Heart left ventricle (tissue), 16 donors: ENCODE measurements around the gene CBFA2T3. TPM values are rescaled to one million over a fixed set of nuclear protein-coding genes. Genes with fewer than 3 reads are reported as not detected.

ENCODE experiments used
- ATAC-seq, 4 donors: fragments of 200-7000 bp; cut with Tn5 transposase; one replicate each; pipeline ENCODE4 v1.9.1; 2020 to 2022; ENCODE audit warnings: moderate library complexity in 4 of 4, mild to moderate bottlenecking in 3 of 4, moderate number of reproducible peaks in 1 of 4
- DNase-seq, 5 donors: peaks; one replicate each; pipeline ENCODE4 v3.0.0-alpha.2; 2020
- H3K27ac ChIP-seq, 12 donors: fragments of 200-600 bp; sonication (generic) in 4 of 12; one replicate each; pipeline versions ENCODE4 v1.5.0 to v1.8.0; 2016 to 2022; ENCODE audit warnings: mild to moderate bottlenecking in 2 of 12
- H3K27me3 ChIP-seq, 9 donors: fragments of 200-600 bp; sonication (generic) in 2 of 9; one replicate each; pipeline versions ENCODE4 v1.5.1 to v1.8.0; 2016 to 2022; ENCODE audit warnings: mild to moderate bottlenecking in 3 of 9
- H3K36me3 ChIP-seq, 9 donors: fragments of 200-600 bp; sonication (generic) in 2 of 9; one replicate each; pipeline versions ENCODE4 v1.5.0 to v1.8.0; 2018 to 2022; ENCODE audit warnings: mild to moderate bottlenecking in 2 of 9
- H3K4me1 ChIP-seq, 12 donors: fragments of 200-600 bp; sonication (generic) in 4 of 12; one replicate each; pipeline versions ENCODE4 v1.5.0 to v1.8.0; 2016 to 2022; ENCODE audit warnings: mild to moderate bottlenecking in 3 of 12
- H3K4me3 ChIP-seq, 12 donors: fragments of 200-600 bp; sonication (generic) in 4 of 12; one replicate each; pipeline versions ENCODE4 v1.5.0 to v1.8.0; 2017 to 2022; ENCODE audit warnings: mild to moderate bottlenecking in 9 of 12, moderate library complexity in 4 of 12
- H3K9me3 ChIP-seq, 12 donors: fragments of 200-600 bp; sonication (generic) in 4 of 12; one replicate each; pipeline versions ENCODE4 v1.5.0 to v1.8.0; 2016 to 2022; ENCODE audit warnings: mild to moderate bottlenecking in 1 of 12
- CTCF ChIP-seq, 12 donors: fragments of 200-600 bp; sonication (generic) in 4 of 12; IDR thresholded peaks; one replicate each; pipeline versions ENCODE4 v1.5.0 to v1.8.0; 2018 to 2022; ENCODE audit warnings: antibody characterized with exemption in 12 of 12, mild to moderate bottlenecking in 5 of 12
- POLR2A ChIP-seq, 2 donors: fragments of 450-650 bp; IDR thresholded peaks; one replicate each; pipeline ENCODE4 v1.6.1; 2017; ENCODE audit warnings: antibody characterized with exemption in 2 of 2, mild to moderate bottlenecking in 2 of 2, moderate library complexity in 2 of 2
- WGBS, 4 donors: extraction: QIAGEN DNeasy Blood & Tissue Kit in 2 of 4; methylation state at CpG; one replicate each; pipeline versions ENCODE4 v1.1.5 to v1.1.7; 2013 to 2018; 5-methylcytosine and 5-hydroxymethylcytosine counted together
- intact Hi-C, 10 donors: fragments of 100-400 bp; cut with DNase I; formaldehyde crosslinking; loops; one replicate each; pipeline versions ENCODE4 v1.11.1 to v1.14.2; 2022
- polyA plus RNA-seq, 2 donors: library from polyadenylated mRNA; stranded (reverse); fragments of 200-250 nt; gene quantifications; one replicate each; pipeline ENCODE4 v1.2.3, GENCODE V29; 2013
- total RNA-seq, 9 donors: library from RNA; depleted of rRNA in 2 of 9; stranded (reverse); fragments of >200 nt in 2 of 9; fragmentation: NEBNext Ultra II Directional in 3 of 9; extraction: Animal tissue kit (Norgen Biotek cat#: 25700) in 3 of 9; gene quantifications; one replicate each; pipeline versions ENCODE4 v1.1.0 to v1.2.4, GENCODE V29; 2016 to 2023
- donor health status: ischemic (EF 13 %, LVEDD 7.1; RV severe dilation, severe dysfunction).
- donor health status: healthy with polysubstance abuse.
- donor health status: DM: no; HTN: yes; CAD: no.
- donor health status: DM: no; HTN: no; CAD: no.
- donor health status: ischemic (EF 25% LVEDD 6.9; RV normal size, moderate dysfunction).
- donor health status: ischemic (EF 25% LVEDD 5.7; RV mildly dilated, moderate dysfunction).
- donor health status: healthy.
- donor health status: DM: yes; HTN: yes; CAD: no.
- donor health status: ischemic (EF 35%, LVEDD 5.7; RV mildly dilated, moderate dysfunction).
- donor health status: nonischemic (EF 11% LVEDD 7.7; RV severe dilation, severe dysfunction).
- donor health status: DM: yes; HTN: yes; CAD: no.
- donor health status: PGD.
- donor health status: ischemic (EF 29% LVEDD 5.4; RV normal size, mild dysfunction).
- donor health status: nonischemic (EF 23%, LVEDD 6.1; RV moderate dilation, normal function).

The CBFA2T3 gene
- total and polyA plus RNA-seq, 11 donors, result 5.0 to 12.0 (median 5.8) TPM

GRCh38 chr16:88886420-88886844 lies 90.6 kb downstream of the CBFA2T3 start:
- intact Hi-C loops, result loop anchor here in 7 of 10 donors (1.0 to 5.0 kb wide), 8 partner anchors 29 to 54 kb away; partner anchors contain the start of genes TRAPPC2L (in 2 of the 7) and GALNS (in 1 of the 7)
- Histone ChIP-seq H3K27me3 (peaks cover 0 to 4% (median 0%) of the 10 kb centered on the region in 9 donors), H3K27ac (peak overlapping the region; percentile 31 to 94 (median 74)), H3K4me3 (no peak overlapping the region), H3K4me1 (peaks cover 0 to 45% (median 28%) of the 10 kb centered on the region in 12 donors), H3K9me3 (no peaks in the 10 kb centered on the region), H3K36me3 (peaks cover 0 to 55% (median 23%) of the 10 kb centered on the region in 9 donors)
- ATAC-seq (peak in 3 of 4 donors; percentile 8 to 22 (median 12)), DNase-seq (no peak)
- no peak for TF ChIP-seq CTCF (IDR thresholded peaks at IDR 0.05)
- TF ChIP-seq POLR2A (IDR thresholded peaks at IDR 0.05), result no peak
- 67 to 81% (median 70%) methylated on average over 10 to 15 of the region's 15 CpGs for WGBS, 4 donors

GRCh38 chr16:88885693-88886280 lies 91.2 kb downstream of the CBFA2T3 start:
- Histone ChIP-seq H3K4me1 (peaks cover 0 to 51% (median 28%) of the 10 kb centered on the region in 12 donors), H3K4me3 (no peak overlapping the region), H3K27ac (peak overlapping the region in 11 of 12 donors; percentile 24 to 94 (median 73)), H3K27me3 (peaks cover 0 to 7% (median 0%) of the 10 kb centered on the region in 9 donors), H3K9me3 (no peaks in the 10 kb centered on the region), H3K36me3 (peaks cover 0 to 54% (median 24%) of the 10 kb centered on the region in 9 donors)
- WGBS, 4 donors, result 90 to 100% (median 90%) methylated on average over 2 to 28 of the region's 28 CpGs; no CpG with 5 or more reads in 1 of the 4 donors
- ATAC-seq (no peak), DNase-seq (no peak)
- intact Hi-C loops, result loop anchor here in 7 of 10 donors (1.0 to 5.0 kb wide), 8 partner anchors 28 to 55 kb away; partner anchors contain the start of genes TRAPPC2L (in 2 of the 7) and GALNS (in 1 of the 7)
- TF ChIP-seq POLR2A (IDR thresholded peaks at IDR 0.05) (no peak), CTCF (IDR thresholded peaks at IDR 0.05) (no peak)

- intact Hi-C loops, result loop anchor here in 5 of 10 donors (5.0 kb wide), 2 partner anchors 38 to 53 kb away; no protein-coding TSS in a partner anchor
- Histone ChIP-seq H3K4me3 (no peak overlapping the region), H3K9me3 (no peaks in the 10 kb centered on the region), H3K27ac (no peak overlapping the region), H3K27me3 (peaks cover 0 to 11% (median 0%) of the 10 kb centered on the region in 9 donors), H3K4me1 (peaks cover 0 to 52% (median 28%) of the 10 kb centered on the region in 12 donors), H3K36me3 (peaks cover 0 to 55% (median 27%) of the 10 kb centered on the region in 9 donors)
- TF ChIP-seq CTCF (IDR thresholded peaks at IDR 0.05), result no peak
- no peak for TF ChIP-seq POLR2A (IDR thresholded peaks at IDR 0.05)
- WGBS, 4 donors, result 93 to 96% (median 95%) methylated on average over 39 of the region's 39 CpGs
- DNase-seq (no peak), ATAC-seq (no peak)
Measured at GRCh38 chr16:88884569-88885271, 92.3 kb downstream of the CBFA2T3 start.

- no peak overlapping the region for H3K27ac ChIP-seq
- peaks cover 0 to 47% (median 28%) of the 10 kb centered on the region in 12 donors for H3K4me1 ChIP-seq
- no peaks in the 10 kb centered on the region for H3K9me3 ChIP-seq
- no peak overlapping the region for H3K4me3 ChIP-seq
- TF ChIP-seq CTCF (IDR thresholded peaks at IDR 0.05) (no peak), POLR2A (IDR thresholded peaks at IDR 0.05) (no peak)
- ATAC-seq, result no peak
- WGBS, 4 donors, result 76 to 85% (median 79%) methylated on average over 11 of the region's 11 CpGs
- no peak for DNase-seq
- intact Hi-C loops, result no loop called here
- H3K36me3 ChIP-seq, result peaks cover 0 to 63% (median 34%) of the 10 kb centered on the region in 9 donors
- peaks cover 0 to 11% (median 0%) of the 10 kb centered on the region in 9 donors for H3K27me3 ChIP-seq
Measured at GRCh38 chr16:88883946-88884345, 93.1 kb downstream of the CBFA2T3 start.
